AG09319 (cell line): ENCODE data around the gene PAPSS2.

ENCODE experiments used
- DNase-seq: peaks from one replicate; pipeline ENCODE4 v3.0.0-alpha.2; 2010; ENCODE audit warnings: low read depth; ENCODE audit errors: extremely low read depth
- CTCF ChIP-seq: IDR thresholded peaks from 2 replicates; pipeline ENCODE4 v1.5.1; 2011; ENCODE audit warnings: low read depth, mild to moderate bottlenecking, inconsistent platforms, low read length, moderate library complexity

Gene PAPSS2

GRCh38 chr10:87654212-87654611, 5.5 kb upstream of the PAPSS2 start:
- DNase-seq = no peak
- no peak for TF ChIP-seq CTCF

- DNase-seq = no peak
- TF ChIP-seq CTCF = peak; percentile 55
These were observed 3.1 kb upstream of the PAPSS2 start for GRCh38 chr10:87656431-87657072.

GRCh38 chr10:87657371-87657770, 2.3 kb upstream of the PAPSS2 start:
- DNase-seq = no peak
- TF ChIP-seq CTCF = no peak

- no peak for TF ChIP-seq CTCF
- DNase-seq = no peak
These were observed 1.3 kb upstream of the PAPSS2 start for GRCh38 chr10:87658321-87658795.

DNA sequence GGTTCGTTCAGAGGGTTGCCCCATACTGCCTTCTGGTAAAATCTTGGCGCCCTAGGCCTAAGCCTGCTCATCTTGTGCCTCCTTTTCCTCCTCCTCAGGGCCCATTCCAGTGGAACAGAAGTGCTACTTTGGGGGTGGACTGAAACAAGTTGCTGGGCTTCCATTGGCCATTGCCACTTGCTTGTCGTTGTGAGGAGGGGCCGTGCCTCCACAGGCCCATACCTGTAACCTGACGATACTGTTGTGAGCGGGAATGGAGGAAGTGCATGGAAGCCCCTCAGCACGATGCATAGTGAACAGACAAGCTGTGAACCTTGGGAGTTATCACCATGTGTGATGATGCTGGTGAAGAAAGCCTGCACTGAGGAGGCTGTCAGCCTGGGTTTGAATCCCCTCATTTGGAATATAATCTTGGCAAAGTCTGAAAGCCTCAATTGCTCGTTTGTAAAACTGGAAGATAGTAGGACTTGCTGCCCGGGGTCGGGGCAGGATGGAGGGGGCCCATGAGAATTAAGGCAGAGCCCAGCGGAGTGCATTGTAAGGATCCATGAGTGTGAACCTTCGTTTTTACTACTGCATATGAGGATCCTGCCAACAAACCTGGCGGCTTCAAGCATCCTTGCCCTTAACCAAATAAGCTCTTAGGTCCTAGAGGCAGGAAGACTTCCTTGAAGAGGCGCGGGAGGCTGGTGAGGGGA, 671 bp upstream of the PAPSS2 start:
- no peak for TF ChIP-seq CTCF
- no peak for DNase-seq

DNA sequence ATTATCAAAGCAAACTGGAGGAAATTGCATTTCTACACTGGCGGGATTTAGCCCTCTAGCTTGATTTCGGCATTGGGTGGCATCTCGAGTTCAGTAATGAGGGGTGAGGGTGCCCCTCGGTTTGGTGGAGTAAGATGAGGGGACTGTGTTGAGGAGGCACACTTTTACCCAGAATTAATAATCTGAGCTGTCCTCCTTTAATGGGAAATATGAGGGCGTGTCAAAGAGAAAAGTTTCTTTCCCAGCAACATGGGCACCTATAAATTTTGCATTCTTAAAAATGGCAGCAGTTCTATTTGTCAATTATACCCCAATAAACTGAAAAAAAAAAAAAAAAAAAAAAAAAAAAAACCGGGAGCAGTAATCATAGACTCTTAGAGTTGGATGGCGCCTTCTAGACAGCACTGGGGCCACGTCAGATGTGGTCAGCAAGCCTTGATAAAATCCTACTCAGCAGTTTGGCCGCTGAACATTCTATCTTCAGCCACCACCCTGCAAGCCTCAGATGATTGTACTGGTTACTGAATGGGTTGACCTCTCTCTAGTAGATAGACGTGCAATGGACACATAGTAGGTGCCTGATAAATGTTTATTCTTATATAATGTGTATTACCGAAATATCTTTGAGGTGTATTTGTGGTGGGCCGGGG, 931 bp downstream of the PAPSS2 start:
- no peak for DNase-seq
- TF ChIP-seq CTCF = no peak
